A673 (cell line): ENCODE measurements around the gene EFHC2. TPM values are rescaled to one million over a fixed set of nuclear protein-coding genes. Genes with fewer than 3 reads are reported as not detected.

Experiments
- BruUV-seq: library from RNA; stranded (reverse); fragments of 400-500 nt; replicated peaks from 2 replicates; lab custom pipeline; 2021; lab: Mats Ljungman, UMichigan
- CTCF ChIA-PET: fragments of 300-600 bp; sonication (Branson Sonifier 250); formaldehyde crosslinking; loops from one replicate; lab custom pipeline; 2022; ENCODE audit warnings: antibody characterized with exemption; lab: Charles Lee
- POLR2A ChIA-PET: fragments of 300-600 bp; sonication (Branson Sonifier 250); formaldehyde crosslinking; loops from one replicate; lab custom pipeline; 2022; ENCODE audit warnings: antibody characterized with exemption; ENCODE audit not compliant: low non-redundant PET; lab: Charles Lee
- DNase-seq: peaks from one replicate; pipeline ENCODE4 v3.0.0-alpha.2; 2015; ENCODE audit warnings: low spot score
- H3K27ac ChIP-seq: fragments of 200-600 bp; sonication (generic); 2 replicates; pipeline ENCODE4 v1.5.1; 2016; ENCODE audit warnings: mixed run types, low read depth, mild to moderate bottlenecking, mixed read lengths, antibody characterized with exemption, low read length; ENCODE audit not compliant: poor library complexity, severe bottlenecking
- H3K27me3 ChIP-seq: fragments of 200-600 bp; sonication (generic); replicated peaks from 2 replicates; pipeline ENCODE4 v1.6.1; 2017; ENCODE audit warnings: mixed run types, low read depth, mild to moderate bottlenecking, mixed read lengths, antibody characterized with exemption, low read length; ENCODE audit not compliant: insufficient read depth, poor library complexity
- H3K36me3 ChIP-seq: fragments of 200-600 bp; sonication (generic); 2 replicates; pipeline ENCODE4 v1.6.1; 2016; ENCODE audit warnings: mixed run types, mild to moderate bottlenecking, mixed read lengths, antibody characterized with exemption, low read length; ENCODE audit not compliant: insufficient read depth, poor library complexity, severe bottlenecking
- H3K4me1 ChIP-seq: fragments of 200-600 bp; sonication (generic); 2 replicates; pipeline ENCODE4 v1.6.1; 2017; ENCODE audit warnings: mixed run types, mild to moderate bottlenecking, mixed read lengths, antibody characterized with exemption, low read length; ENCODE audit not compliant: insufficient read depth, poor library complexity, severe bottlenecking
- H3K4me3 ChIP-seq: fragments of 200-600 bp; sonication (generic); 2 replicates; pipeline ENCODE4 v1.5.1; 2016; ENCODE audit warnings: low read depth, mixed run types, mild to moderate bottlenecking, mixed read lengths, low read length; ENCODE audit not compliant: poor library complexity, severe bottlenecking
- H3K9me3 ChIP-seq: fragments of 200-600 bp; sonication (generic); 2 replicates; pipeline ENCODE4 v1.6.1; 2016; ENCODE audit warnings: mixed run types, low read depth, mild to moderate bottlenecking, mixed read lengths, antibody characterized with exemption, low read length; ENCODE audit not compliant: poor library complexity, severe bottlenecking
- EZH2 ChIP-seq: fragments of 200-600 bp; sonication (generic); IDR thresholded peaks from 2 replicates; pipeline ENCODE4 v1.6.1; 2017; ENCODE audit warnings: borderline replicate concordance, low read depth, mild to moderate bottlenecking, mixed read lengths, antibody characterized with exemption, low read length; ENCODE audit not compliant: poor library complexity, severe bottlenecking
- intact Hi-C: fragments of 100-400 bp; cut with micrococcal nuclease; formaldehyde crosslinking; loops from one replicate; pipeline ENCODE4 v1.10.0; 2022; ENCODE audit not compliant: unreplicated experiment
- total RNA-seq: library from RNA; stranded (reverse); gene quantifications from 2 replicates; pipeline ENCODE4 v1.2.3, GENCODE V29; 2021
- TF ChIP-seq, protein P1 (sequence below): fragments of 300-800, 200-600 bp; sonication (generic); conservative IDR thresholded peaks from 2 replicates; pipeline ENCODE4 v1.5.1; 2017; ENCODE audit warnings: low read depth, mild to moderate bottlenecking, antibody characterized with exemption, low read length, moderate library complexity, mixed read lengths

The EFHC2 gene
- total RNA-seq, 1 experiment from 2014 or later: 0.11 TPM

DNA sequence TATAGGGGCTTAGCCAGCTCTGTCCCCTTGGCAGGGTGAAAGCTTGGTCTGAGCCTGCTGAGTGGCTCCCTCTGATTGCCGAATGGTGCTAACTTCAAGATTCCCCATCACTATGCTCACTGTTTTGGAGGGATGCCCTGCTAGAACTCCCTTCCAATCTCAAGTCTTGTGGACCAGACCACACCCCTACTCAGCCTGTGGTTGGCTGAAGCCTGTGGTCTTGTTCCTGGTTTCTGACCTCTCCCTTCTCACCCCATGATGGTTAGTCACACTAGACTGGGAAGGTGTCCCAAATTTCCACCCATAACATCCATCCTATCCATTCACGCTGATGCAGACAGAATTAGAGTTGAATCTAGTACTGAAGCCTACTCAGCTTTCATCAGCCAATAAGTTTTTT lies 185.6 kb downstream of the EFHC2 start:
- no peak for DNase-seq
- no peaks in the 10 kb centered on the region for H3K9me3 ChIP-seq
- ChIA-PET POLR2A (no interaction called here), CTCF (no interaction called here)
- no peaks in the 10 kb centered on the region for H3K27me3 ChIP-seq
- intact Hi-C loops: no loop called here
- no TSS peak for BruUV-seq
- H3K27ac ChIP-seq: no peak overlapping the region
- no peak overlapping the region for H3K4me3 ChIP-seq
- H3K4me1 ChIP-seq: peaks cover 21% of the 10 kb centered on the region
- TF ChIP-seq, protein P1, sequence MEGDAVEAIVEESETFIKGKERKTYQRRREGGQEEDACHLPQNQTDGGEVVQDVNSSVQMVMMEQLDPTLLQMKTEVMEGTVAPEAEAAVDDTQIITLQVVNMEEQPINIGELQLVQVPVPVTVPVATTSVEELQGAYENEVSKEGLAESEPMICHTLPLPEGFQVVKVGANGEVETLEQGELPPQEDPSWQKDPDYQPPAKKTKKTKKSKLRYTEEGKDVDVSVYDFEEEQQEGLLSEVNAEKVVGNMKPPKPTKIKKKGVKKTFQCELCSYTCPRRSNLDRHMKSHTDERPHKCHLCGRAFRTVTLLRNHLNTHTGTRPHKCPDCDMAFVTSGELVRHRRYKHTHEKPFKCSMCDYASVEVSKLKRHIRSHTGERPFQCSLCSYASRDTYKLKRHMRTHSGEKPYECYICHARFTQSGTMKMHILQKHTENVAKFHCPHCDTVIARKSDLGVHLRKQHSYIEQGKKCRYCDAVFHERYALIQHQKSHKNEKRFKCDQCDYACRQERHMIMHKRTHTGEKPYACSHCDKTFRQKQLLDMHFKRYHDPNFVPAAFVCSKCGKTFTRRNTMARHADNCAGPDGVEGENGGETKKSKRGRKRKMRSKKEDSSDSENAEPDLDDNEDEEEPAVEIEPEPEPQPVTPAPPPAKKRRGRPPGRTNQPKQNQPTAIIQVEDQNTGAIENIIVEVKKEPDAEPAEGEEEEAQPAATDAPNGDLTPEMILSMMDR: no peak
- TF ChIP-seq EZH2: no peak
- H3K36me3 ChIP-seq: no peaks in the 10 kb centered on the region

DNA sequence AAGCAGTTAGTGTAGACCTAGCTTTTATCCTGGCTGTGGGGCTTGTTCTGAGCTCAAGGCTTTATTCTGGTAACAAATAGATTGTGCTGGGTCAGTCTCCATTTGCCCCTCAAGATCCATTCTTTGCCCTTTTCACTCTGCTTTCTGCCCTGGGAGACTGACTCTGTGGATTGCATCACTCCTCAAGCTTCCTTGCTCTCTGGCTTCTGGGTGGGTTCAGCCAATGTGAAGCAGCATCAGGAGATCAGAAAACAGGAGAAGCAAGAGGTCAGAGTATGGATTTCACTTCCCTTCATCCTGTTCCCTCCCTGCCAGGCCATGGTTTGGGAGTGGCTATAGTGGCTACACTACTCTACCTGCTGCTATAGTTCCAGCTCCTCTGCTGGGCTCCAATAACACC lies 186.2 kb downstream of the EFHC2 start:
- Histone ChIP-seq H3K27ac (no peak overlapping the region), H3K9me3 (no peaks in the 10 kb centered on the region), H3K4me1 (peaks cover 22% of the 10 kb centered on the region), H3K4me3 (no peak overlapping the region), H3K27me3 (no peaks in the 10 kb centered on the region), H3K36me3 (no peaks in the 10 kb centered on the region)
- intact Hi-C loops: no loop called here
- ChIA-PET POLR2A (no interaction called here), CTCF (no interaction called here)
- no peak for TF ChIP-seq EZH2
- TF ChIP-seq, protein P1: no peak
- no TSS peak for BruUV-seq
- no peak for DNase-seq

DNA sequence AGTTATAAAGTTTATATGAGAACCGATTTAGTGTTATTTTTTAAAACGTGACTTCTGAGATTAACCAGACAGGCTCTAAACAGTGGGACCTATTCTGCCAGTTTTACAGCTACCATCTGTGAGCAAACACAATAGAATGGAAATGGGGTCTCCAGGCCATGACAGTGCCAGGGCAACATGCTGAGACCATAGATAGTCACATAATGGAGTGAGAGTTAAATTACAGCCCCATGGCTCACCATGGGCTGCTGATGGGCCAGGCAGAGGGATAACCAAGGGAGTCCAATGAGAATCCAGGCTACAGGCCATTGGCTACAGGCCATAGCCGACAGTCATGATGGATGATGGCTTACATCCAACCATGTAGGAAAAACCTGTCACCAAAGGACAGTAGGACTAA lies 186.7 kb downstream of the EFHC2 start:
- no peak for DNase-seq
- no peaks in the 10 kb centered on the region for H3K36me3 ChIP-seq
- no peaks in the 10 kb centered on the region for H3K9me3 ChIP-seq
- no peak overlapping the region for H3K4me3 ChIP-seq
- peaks cover 22% of the 10 kb centered on the region for H3K4me1 ChIP-seq
- no TSS peak for BruUV-seq
- POLR2A ChIA-PET: no interaction called here
- no peaks in the 10 kb centered on the region for H3K27me3 ChIP-seq
- CTCF ChIA-PET: no interaction called here
- TF ChIP-seq, protein P1: no peak
- no peak for TF ChIP-seq EZH2
- intact Hi-C loops: no loop called here
- no peak overlapping the region for H3K27ac ChIP-seq
